ENCODE data around the gene FANCC.

FANCC gene

GRCh38 chr9:95189251-95190098 lies 128.0 kb downstream of the FANCC start:
- peak; percentile 90 for DNase-seq (ENCODE audit: low read depth)

GRCh38 chr9:95188459-95188858 lies 129.1 kb downstream of the FANCC start:
- peak; percentile 47 for DNase-seq (ENCODE audit: low read depth)

GRCh38 chr9:95185956-95186355 lies 131.6 kb downstream of the FANCC start:
- no peak for DNase-seq (ENCODE audit: low read depth)

GRCh38 chr9:95182854-95183563 lies 134.5 kb downstream of the FANCC start:
- DNase-seq (ENCODE audit: low read depth): no peak

DNA sequence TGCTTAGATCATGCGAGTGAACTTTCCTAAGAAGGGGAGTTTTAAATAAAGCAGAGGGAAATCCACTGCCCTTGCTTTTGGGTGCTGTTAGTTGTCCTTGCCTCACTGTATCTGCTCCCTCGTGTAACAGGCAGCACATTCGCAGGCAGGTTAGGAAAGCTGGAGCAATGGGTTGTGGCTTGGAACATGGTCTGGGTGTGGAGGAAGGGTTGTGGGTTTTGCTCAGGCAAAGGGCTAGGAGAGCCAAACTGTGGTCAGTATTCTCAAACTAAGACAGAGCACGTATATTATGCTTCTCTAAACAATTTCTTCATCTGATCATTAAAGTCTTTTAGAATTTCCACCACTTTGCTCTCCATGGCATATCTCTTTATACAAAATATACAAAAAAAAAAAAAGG lies 135.7 kb downstream of the FANCC start:
- no peak for DNase-seq (ENCODE audit: low read depth)

- DNase-seq (ENCODE audit: low read depth): no peak
These were observed 136.2 kb downstream of the FANCC start for GRCh38 chr9:95181226-95181818.

- no peak for DNase-seq (ENCODE audit: low read depth)
These were observed 139.9 kb downstream of the FANCC start for GRCh38 chr9:95177617-95178016.

DNA sequence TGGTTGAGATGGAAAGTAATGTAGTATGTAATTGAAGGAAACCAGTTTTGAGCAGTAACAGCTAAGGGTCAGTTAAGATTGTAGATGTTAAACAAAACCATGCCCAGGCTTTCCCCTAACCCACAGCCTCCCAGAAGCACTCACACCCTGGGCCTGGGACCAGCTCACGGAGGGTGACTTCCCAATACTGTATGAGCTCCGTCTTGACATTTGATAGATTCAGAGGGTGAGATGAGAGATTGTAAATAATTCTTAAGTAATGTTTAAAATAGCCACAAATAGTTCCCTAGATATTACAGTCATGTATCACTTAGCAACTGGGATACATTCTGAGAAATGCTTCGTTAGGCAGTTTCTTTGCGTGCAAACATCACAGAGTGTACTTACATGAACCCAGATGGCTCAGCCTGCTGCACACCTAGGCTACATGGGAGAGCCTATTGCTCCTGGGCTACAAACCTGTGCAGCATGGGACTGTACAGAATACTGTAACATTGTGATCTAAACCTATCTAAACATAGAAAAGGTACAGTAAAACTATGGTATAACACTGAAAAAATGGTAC lies 140.7 kb downstream of the FANCC start:
- no peak for DNase-seq (ENCODE audit: low read depth)

- no peak for DNase-seq (ENCODE audit: low read depth)
These were observed 142.0 kb downstream of the FANCC start for GRCh38 chr9:95175523-95175922.

DNA sequence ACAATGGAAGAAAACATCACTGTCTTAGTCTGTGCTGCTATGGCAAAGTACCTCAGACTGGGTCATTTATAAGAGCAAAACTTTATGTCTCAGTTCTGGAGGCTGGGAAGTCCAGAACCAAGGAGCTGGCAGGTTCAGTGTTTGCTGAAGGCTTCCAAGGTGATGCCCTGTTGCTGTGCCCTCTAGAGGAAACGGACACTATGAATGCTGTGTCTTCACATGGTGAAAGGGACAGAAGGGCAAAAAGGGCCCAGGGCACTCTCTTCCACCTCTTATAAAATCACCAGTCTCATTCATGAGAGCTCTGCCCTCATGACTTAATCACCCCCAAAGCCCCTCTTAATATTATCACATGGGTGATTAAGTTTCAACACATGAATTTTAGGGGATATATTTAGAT lies 143.5 kb downstream of the FANCC start:
- DNase-seq (ENCODE audit: low read depth): no peak

DNA sequence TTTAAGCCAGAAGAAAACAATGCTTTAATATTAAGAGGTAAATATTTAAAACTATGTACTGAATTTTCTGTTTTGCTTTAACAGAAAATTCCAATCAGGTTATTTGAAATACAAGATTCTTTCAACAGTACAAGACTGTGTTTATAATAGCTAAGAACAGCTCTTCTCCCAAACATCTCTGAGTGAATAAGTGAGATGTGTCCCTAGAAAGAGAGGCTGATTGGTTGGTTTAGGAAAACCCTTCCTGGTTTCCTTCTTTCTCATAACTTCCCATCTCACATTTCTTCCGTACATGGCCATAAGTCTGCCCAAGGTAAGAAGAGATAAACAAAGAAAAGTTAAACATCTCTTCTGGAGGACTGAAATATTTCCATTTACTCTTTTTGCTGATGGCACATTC lies 145.9 kb downstream of the FANCC start:
- DNase-seq (ENCODE audit: low read depth): peak; percentile 64

DNA sequence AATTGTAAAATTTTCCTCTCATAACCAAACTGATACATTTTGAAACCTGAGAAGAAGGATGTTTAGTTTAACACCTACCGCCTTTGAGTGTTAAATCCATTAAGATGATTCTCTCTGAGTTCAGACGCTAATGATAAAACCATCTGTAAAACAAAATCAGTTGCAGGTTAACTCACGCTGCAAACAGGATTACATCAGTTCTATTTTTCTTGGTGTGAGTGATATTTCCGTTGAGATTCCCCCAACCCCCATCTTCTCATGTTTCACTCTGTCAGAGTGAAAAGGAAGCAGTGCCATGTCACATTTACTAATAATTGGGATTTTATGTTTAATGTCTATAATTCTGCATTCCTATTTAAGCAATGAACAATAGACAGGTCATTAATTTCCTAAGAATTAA lies 146.5 kb downstream of the FANCC start:
- peak; percentile 84 for DNase-seq (ENCODE audit: low read depth)

GRCh38 chr9:95167998-95168397 lies 149.5 kb downstream of the FANCC start:
- DNase-seq (ENCODE audit: low read depth): peak; percentile 96

DNA sequence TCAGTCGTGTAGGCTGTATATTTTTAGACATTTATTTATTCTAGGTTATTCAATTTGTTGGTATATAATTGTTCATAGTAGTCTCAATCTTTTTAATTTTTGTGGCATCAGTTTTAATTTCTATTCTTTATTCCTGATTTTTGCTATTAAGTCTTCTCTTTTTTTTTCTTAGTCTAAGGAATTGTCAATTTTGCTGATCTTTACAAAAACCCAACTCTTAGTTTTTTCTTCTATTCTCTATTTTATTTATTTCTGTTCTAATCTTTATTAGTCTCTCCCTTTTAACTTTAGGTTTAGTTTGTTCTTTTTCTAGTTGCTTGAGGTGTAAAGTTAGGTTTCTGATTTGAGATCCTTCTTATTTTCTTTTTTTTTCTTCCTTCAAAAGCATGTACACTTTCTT lies 152.5 kb downstream of the FANCC start:
- DNase-seq (ENCODE audit: low read depth): no peak

- peak; percentile 95 for DNase-seq (ENCODE audit: low read depth)
These were observed 159.9 kb downstream of the FANCC start for GRCh38 chr9:95157481-95158151.

DNA sequence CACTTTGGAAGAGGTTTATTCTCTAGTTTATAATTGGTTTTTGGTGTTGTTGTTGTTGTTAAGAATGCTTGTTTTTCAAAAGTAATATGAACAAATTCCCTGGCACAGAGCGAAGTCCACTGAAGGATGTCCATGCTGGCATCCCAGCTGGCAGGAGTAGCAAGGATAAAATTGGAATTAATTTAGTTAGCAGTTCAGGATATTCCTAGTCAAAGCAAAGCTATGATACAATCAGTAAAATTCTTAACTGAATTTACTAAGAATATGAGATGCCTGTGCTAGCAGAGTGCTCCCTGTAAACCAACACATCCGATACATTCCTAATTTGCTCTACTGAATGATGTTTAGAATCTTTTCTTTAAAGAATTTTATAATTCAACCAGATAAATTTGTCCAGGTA lies 161.4 kb downstream of the FANCC start:
- DNase-seq (ENCODE audit: low read depth): no peak

DNA sequence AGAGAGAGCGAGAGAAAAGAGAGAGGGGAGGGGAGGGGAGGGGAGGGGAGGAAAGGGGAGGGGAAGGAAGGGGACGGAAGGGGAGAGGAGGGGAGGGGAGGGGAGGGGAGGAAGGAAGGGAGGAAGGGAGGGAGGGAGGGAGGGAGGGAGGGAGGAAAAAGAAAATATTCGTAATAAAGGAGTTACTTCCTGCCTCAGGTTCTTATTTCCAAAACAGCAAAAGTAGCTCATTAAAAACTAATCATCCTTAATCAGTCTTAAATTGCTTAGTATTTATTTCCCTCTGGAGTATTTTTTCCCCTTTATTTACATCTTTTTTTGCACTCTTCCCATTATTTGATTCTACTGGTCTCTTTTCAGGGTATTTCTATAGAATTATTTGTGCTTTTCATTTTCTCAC lies 162.3 kb downstream of the FANCC start:
- DNase-seq (ENCODE audit: low read depth): no peak

DNA sequence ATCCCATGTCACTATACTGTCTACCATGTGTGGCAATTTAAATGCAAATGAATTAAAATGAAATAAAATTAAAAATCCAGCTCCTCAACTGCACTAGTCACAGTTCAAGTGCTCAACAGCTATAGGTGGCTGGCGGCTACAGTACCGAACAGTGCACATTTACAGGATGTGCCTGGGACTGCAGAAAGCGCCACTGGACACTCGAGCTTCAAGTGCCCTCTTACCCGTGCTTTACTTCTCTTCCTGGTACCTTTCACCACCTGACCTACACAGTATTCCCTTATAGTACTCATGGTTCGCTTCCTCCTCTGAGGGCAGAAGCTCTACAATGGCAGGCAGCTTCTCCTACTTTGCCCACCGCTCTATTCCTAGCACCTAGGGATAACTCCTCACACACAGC lies 166.6 kb downstream of the FANCC start:
- DNase-seq (ENCODE audit: low read depth): no peak

GRCh38 chr9:95148208-95148520 lies 169.3 kb downstream of the FANCC start:
- DNase-seq (ENCODE audit: low read depth): no peak

- peak; percentile 51 for DNase-seq (ENCODE audit: low read depth)
These were observed 169.9 kb downstream of the FANCC start for GRCh38 chr9:95147452-95148207.

Data from iris pigment epithelial cell (primary cell).